GM18517 (cell line): ENCODE measurements around the gene CALR3.
A peak's percentile ranks its signal among the peaks of the same experiment; 100 is the strongest.
"Not testable (repeated sequence)": the region's sequence is repeated elsewhere in the genome, so short reads cannot be mapped to it uniquely, and the experiment has no call there.

ENCODE experiments used
- ATAC-seq: cut with Tn5 transposase; IDR thresholded peaks from one replicate; pipeline ENCODE4 v1.9.1; 2021; ENCODE audit warnings: mild to moderate bottlenecking, moderate library complexity; ENCODE audit not compliant: unreplicated experiment

Gene CALR3

DNA sequence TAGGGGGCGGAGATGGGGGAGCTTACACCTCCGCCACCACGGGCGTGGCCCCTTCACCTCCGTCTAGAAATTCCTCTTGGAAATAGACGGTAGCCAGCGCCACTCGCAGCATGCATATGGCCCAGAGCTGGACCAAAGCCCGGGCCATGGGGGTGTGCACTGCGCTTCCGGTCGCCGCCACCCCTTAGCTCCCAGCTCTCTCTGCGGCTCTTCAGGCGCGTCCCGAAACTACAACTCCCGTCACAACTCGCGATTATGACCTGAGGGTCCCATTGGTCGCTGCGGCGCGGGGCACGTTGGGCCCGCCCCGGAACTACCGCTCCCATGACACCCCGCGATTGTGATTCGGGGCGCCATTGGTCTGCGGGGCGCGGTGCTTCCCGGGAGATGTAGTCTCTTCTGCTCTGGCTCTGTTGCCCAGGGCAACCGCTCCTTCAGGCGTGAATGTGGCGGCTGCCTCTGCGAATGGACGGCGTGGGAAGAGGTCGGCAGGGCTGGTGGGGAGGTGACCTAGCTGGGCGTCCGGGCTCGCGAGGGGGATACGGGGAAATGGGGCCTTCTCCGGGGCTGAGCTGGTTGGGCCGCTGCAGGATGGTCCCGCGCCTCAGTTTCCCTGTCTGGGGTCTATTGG is at the start of gene CALR3, which contains the start of gene C19orf44:
Gene CALR3, minus strand, starts transcription at position 186 of the 631 bp plus-strand sequence. Its CDS starts 38 bp downstream, at position 148.
Gene C19orf44, plus strand, starts transcription at position 413 of the 631 bp plus-strand sequence. CDS start 4,399 bp downstream, outside the sequence.
- peak; percentile 93 for ATAC-seq

GRCh38 chr19:16544473-16545231 is 48.7 kb upstream of the CALR3 start:
- ATAC-seq = no peak

- ATAC-seq = not testable (repeated sequence)
Observed at GRCh38 chr19:16543734-16544133, 47.8 kb upstream of the CALR3 start.

DNA sequence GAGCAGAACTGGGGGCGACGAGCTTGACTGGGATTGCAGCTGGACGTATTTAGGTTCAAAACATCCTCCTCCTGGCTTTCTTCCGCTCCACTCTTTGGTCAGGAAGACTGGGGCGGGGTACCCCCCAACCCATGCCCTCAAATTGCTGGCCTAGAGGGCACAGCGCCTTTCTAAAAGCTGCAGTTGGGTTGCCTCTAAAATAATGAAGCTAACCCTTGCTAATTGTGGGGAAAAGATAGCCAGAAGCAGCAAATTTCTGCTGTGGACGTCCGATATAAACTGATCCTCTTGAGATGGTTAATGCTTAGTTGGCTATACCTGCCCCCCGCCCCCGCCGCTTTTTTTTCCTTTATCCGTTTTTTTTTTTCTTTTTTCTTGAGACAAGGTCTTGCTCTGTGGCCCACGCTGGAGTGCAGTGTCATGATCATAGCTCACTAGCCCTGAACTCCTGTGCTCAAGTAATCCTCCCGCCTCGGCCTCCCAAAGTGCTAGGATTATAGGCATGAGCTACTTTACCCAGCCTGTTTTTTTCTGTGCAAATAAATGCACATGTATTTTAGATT is 47.0 kb upstream of the CALR3 start:
- no peak for ATAC-seq

DNA sequence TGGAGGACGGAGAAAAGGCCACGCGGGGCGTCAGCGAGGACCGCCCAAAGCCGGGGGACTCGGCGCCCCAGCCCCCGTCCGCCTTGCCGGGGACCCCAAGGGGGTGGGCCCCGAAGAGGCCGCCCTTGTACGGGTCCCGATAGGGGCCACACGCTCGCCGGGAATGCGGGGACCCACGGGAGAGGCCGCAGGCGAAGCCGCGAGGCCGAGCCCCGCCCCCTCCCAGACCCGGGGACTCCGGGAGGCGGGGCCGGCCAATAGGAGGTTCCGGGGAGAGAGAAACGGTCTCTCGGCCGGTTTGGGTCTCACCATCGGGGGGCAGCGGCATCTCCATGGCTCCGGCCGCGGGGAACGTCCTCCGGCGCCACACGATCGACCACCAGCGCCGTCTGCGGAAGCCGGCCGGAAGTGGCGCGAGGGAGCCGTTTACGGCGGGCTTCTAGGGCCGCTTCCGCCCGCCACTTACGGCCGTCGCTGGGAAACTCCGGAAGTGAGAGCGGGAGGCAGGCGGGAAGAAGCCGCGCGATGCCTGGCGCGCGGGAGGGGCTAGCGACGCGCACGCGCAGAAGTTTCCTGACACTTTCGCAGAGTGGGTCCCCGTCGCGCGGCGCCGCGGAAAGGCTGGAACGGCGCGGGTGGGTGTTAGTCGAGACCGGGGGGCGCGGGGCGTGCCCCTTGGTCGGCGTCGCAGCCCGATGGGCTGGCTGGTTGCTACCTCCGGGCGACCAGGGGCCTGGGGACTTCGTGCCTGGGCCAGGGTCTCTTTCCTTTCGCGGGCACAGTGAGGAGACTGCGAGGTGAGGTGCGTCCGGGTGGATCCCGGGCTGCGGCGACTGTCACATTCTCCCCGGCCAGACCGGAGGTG is 46.3 kb upstream of the CALR3 start, which contains the start of gene CHERP:
Gene CHERP, minus strand, starts transcription at position 393 of the 865 bp plus-strand sequence. Its CDS starts 59 bp downstream, at position 334.
- peak; percentile 59 for ATAC-seq

DNA sequence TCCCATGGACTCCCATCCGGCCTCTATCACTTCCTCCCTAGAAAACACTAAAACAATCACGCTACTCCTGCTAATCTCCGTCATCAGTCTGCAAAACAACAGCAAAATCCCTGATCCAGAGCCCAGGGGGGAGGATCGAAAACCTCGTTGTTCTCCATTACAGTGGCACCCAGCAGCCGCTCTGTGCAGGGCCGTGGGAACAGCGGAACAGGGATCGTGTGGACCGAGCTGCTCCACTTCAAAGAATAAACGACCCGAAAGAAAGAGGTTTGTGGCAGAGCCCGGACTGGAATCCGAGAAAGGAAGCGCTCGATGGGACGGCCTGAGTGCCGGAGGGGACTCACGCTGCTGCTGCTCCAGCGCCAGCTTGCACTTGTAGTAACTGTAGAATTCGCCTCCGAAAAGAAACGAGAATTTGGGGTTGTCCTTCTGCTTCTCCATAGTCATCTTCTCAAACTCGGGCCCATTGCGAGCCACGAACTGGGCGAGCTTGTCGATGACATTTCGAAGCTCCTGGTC is 45.6 kb upstream of the CALR3 start:
- peak; percentile 6 for ATAC-seq

DNA sequence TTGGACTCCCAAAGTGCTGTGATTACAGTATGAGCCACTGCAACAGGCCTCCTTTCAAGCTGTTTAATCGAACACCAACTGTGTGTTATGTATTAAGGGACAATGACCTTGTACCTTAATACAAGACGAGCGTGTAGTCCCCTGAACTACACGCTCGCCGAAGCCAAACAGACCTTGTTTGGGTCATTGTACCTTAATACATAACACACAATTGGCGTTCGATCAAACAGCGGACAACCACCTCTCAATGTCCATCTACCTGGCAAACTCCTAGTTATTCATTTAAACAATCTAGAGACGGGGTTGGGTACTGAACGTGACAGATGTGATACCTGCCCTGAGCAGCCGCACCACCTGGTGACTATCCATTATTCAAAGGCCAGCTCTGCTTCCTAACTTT is 45.0 kb upstream of the CALR3 start:
- ATAC-seq = no peak

DNA sequence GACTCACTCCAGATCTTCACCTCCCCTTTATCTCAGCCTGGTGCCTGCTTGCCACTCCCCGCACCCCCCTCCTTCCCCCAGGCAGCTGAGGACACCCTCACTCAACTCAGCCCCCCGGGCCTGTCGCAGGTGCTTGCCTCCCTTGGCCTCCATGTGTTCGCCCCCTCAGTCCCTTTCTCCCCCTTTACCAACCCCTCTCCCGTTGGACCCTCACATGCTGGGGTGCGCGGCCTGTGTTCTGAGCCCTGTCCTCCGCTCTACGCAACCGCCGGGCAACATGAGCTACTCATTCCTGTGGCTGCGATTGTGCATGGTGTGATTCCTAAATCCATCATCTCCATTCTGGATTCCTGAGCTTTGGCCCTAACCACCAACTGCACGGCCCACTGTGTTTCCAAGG is 41.1 kb upstream of the CALR3 start:
- ATAC-seq = no peak

- ATAC-seq = no peak
Observed at GRCh38 chr19:16536130-16536529, 40.2 kb upstream of the CALR3 start.

DNA sequence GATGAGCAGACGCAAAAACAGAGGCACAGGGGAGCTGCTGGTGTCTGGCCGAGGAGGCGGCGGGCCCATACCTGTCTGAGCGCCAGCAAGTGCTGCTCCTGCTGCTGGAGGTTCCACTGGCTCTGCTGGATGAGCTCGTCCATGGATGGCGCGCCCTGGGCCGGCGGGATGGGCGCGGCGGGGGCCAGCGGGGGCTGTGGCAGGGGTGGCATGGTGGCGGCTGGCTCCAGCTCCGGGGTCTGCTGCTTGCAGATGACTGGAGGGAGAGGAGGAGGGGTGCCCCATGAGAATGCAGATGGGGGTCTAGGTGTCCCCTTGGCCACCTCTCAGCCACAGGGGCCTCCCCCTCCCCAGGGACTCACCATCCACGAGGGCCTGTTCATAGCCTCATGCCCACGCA is 39.4 kb upstream of the CALR3 start:
- ATAC-seq = no peak

- ATAC-seq = no peak
Observed at GRCh38 chr19:16532440-16533234, 36.7 kb upstream of the CALR3 start.

- no peak for ATAC-seq
Observed at GRCh38 chr19:16531380-16531669, 35.4 kb upstream of the CALR3 start.

DNA sequence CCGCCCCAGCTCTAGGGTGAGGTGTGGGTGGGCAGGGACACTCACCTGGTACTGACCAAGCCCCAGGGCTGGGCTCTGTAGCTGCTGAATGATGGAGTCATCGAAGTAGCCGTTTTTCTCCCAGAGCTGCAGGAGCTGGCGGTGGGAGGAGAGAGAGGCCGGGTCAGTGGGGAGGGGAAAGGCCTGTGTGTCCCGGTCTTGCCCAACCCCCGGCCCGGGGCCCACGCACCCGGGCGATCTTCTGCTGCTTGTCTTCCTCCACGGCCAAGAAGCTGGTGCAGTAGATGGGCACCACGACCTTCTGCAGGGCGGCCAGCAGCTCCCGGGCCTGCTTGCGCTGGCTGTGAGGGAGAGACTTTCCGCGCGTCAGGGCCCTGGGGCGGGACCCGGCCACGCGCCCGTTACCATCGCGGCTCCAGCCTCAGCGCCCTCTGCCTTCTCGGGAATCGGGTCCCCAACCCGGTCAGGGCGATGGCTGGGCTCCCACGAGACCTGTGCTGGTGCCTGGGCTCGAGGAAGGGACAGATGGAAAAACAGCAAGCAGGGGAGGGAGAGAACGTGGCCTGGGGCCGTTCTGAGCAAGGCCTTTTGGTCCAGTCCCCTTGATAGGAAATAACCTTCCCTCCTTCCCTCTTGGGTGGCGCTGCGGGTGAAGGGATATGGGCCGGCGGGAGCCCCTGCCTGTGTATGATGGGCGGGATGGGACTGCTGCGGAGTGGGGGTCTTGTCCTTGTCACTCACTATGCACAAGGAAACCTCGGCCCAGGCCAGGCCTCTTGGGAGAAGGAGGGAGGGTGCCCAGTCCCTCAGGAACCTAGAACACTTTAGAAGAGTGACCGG is 34.8 kb upstream of the CALR3 start:
- ATAC-seq = no peak

- ATAC-seq = no peak
Observed at GRCh38 chr19:16529466-16530144, 33.6 kb upstream of the CALR3 start.

- no peak for ATAC-seq
Observed at GRCh38 chr19:16527971-16528521, 32.1 kb upstream of the CALR3 start.

DNA sequence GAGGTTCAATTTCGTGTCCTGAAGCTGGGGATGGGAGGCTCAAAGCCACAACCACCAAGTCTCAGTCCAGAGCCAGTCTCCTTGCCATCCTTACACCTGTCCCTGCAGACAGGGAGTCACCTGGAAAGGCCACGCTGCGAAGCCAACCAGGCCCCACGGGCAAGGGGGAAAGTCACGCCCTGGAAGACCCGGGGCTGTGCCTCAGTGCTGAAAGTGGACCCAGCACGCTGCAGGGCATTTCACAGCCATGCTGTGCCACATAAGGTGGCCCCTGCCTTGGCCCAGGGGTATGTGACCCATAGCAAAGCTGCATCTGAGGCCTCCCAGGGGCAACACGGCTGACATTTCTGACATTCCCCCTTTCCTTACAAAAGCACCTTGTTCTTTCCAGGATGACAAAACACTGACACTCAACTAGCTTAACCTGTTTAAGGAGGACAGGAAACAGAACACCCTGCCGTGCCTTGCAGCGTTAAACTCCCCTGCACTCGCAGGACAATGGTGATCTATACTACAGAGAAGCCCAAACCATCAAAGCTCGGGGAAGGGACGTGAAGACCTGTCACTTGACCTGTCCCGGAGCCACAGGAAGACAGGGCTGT is 31.5 kb upstream of the CALR3 start:
- ATAC-seq = no peak

GRCh38 chr19:16525751-16526481 is 29.9 kb upstream of the CALR3 start:
- ATAC-seq = no peak
